Keratinocyte (primary cell): ENCODE results near the gene SHC1. TPM values are rescaled to one million over a fixed set of nuclear protein-coding genes. Genes with fewer than 3 reads are reported as not detected.

Experiments
- DNase-seq: peaks from one replicate; pipeline ENCODE4 v3.0.0-alpha.2; 2011; ENCODE audit warnings: low read depth, missing footprints, low spot score
- FAIRE-seq: peaks from 2 replicates; lab custom pipeline; 2011; peaks lifted over from hg19 to GRCh38; lab: Jason Lieb, UNC
- H2AFZ ChIP-seq: 2 replicates; pipeline ENCODE4 v1.6.0; 2012; ENCODE audit warnings: low read length, control low read depth, inconsistent platforms; ENCODE audit not compliant: control insufficient read depth
- H3K27ac ChIP-seq: 2 replicates; pipeline ENCODE4 v1.5.1; 2011; ENCODE audit warnings: low read length; ENCODE audit not compliant: control insufficient read depth, insufficient read depth
- H3K27me3 ChIP-seq: 3 replicates; pipeline ENCODE4 v1.6.0; 2011; ENCODE audit warnings: low read length; ENCODE audit not compliant: control insufficient read depth, insufficient read depth; ENCODE audit errors: extremely low read depth
- H3K36me3 ChIP-seq, 2 experiments: 2 replicates in 1 of 2; 3 replicates in 1 of 2; pipeline ENCODE4 v1.5.1; 2011; ENCODE audit warnings: low read length in 2 of 2, mild to moderate bottlenecking in 1 of 2; ENCODE audit not compliant: control insufficient read depth in 2 of 2, insufficient read depth in 2 of 2; ENCODE audit errors: extremely low read depth in 1 of 2
- H3K4me1 ChIP-seq: 3 replicates; pipeline ENCODE4 v1.5.1; 2011; ENCODE audit warnings: low read length; ENCODE audit not compliant: control insufficient read depth, insufficient read depth; ENCODE audit errors: extremely low read depth
- H3K4me2 ChIP-seq: 3 replicates; pipeline ENCODE4 v1.6.0; 2011; ENCODE audit warnings: low read depth, low read length; ENCODE audit not compliant: control insufficient read depth, insufficient read depth; ENCODE audit errors: extremely low read depth
- H3K4me3 ChIP-seq, 3 experiments: fragments of 200-600 bp in 1 of 3; sonication (generic) in 1 of 3; 2 replicates in 2 of 3; 3 replicates in 1 of 3; pipeline ENCODE4 v1.5.1; 2011 to 2016; ENCODE audit warnings: low read length in 3 of 3, mild to moderate bottlenecking in 3 of 3, control low read depth in 2 of 3, inconsistent platforms in 1 of 3, low read depth in 1 of 3, mixed read lengths in 1 of 3, mixed run types in 1 of 3, moderate library complexity in 1 of 3; ENCODE audit not compliant: control insufficient read depth in 2 of 3, insufficient read depth in 2 of 3; ENCODE audit errors: extremely low read depth in 1 of 3
- H3K79me2 ChIP-seq: 2 replicates; pipeline ENCODE4 v1.6.0; 2012; ENCODE audit warnings: low read length; ENCODE audit not compliant: control insufficient read depth, insufficient read depth
- H3K9ac ChIP-seq: 3 replicates; pipeline ENCODE4 v1.6.0; 2011; ENCODE audit warnings: low read length; ENCODE audit not compliant: control insufficient read depth, insufficient read depth; ENCODE audit errors: extremely low read depth
- H3K9me1 ChIP-seq: 3 replicates; pipeline ENCODE4 v1.6.0; 2011; ENCODE audit warnings: low read length; ENCODE audit not compliant: control insufficient read depth, insufficient read depth; ENCODE audit errors: extremely low read depth
- H3K9me3 ChIP-seq: 2 replicates; pipeline ENCODE4 v1.5.1; 2012; ENCODE audit warnings: low read depth, low read length; ENCODE audit not compliant: control insufficient read depth
- H4K20me1 ChIP-seq: 3 replicates; pipeline ENCODE4 v1.6.0; 2011; ENCODE audit warnings: low read length; ENCODE audit not compliant: control insufficient read depth, insufficient read depth; ENCODE audit errors: extremely low read depth
- CTCF ChIP-seq, 3 experiments: IDR thresholded peaks in 1 of 3; conservative IDR thresholded peaks in 1 of 3; optimal IDR thresholded peaks in 1 of 3; 2 replicates in 2 of 3; 3 replicates in 1 of 3; pipeline versions ENCODE3 to v1.5.1; 2011; ENCODE audit warnings: low read length in 3 of 3, mild to moderate bottlenecking in 3 of 3, moderate library complexity in 2 of 3, control low read depth in 1 of 3, inconsistent platforms in 1 of 3; ENCODE audit not compliant: insufficient read depth in 2 of 3; ENCODE audit errors: extremely low read depth in 1 of 3
- EZH2 ChIP-seq: IDR thresholded peaks from one replicate; pipeline ENCODE4 v1.6.1; 2012; ENCODE audit warnings: inconsistent platforms, mild to moderate bottlenecking, low read length, moderate library complexity
- dilution Hi-C: fragments of 300-500 bp; cut with MboI; formaldehyde crosslinking; loops from one replicate; pipeline ENCODE4 v1.7.0; 2020; ENCODE audit warnings: low sequenced_read_pairs; ENCODE audit not compliant: extremely low pct_ligation_motif_present
- polyA plus RNA-seq, 5 experiments: library from polyadenylated mRNA; depleted of rRNA in 3 of 5; stranded (reverse) in 3 of 5; stranded (forward) in 1 of 5; unstranded in 1 of 5; fragments of >200 nt; gene quantifications; 1 replicate in 1 of 5; 2 replicates in 3 of 5; 3 replicates in 1 of 5; pipeline versions ENCODE4 v1.2.1 to v1.2.3, GENCODE V29; 2011 to 2012; ENCODE audit warnings: missing spikeins in 2 of 5, low read depth in 1 of 5, low replicate concordance in 1 of 5

SHC1 gene
- polyA plus RNA-seq, 1 donor (not counting 4 experiments of a cell fraction or from before 2014, with no cell fraction given): 245 TPM

GRCh38 chr1:154967331-154967950 lies 3.1 kb downstream of the SHC1 start:
- dilution Hi-C loops: no loop called here
- no peak overlapping the region for H3K4me3 ChIP-seq
- FAIRE-seq (no peak), DNase-seq (no peak)
- no peak overlapping the region for H2AFZ ChIP-seq
- no peak for TF ChIP-seq EZH2
- TF ChIP-seq CTCF (optimal IDR thresholded peaks at IDR 0.05 in 1 of 3, IDR thresholded peaks at IDR 0.05 in 1 of 3, conservative IDR thresholded peaks at IDR 0.05 in 1 of 3; ENCODE audit: extremely low read depth in 1 of 3, insufficient read depth in 2 of 3, low read length in 3 of 3): no peak
- no peak overlapping the region for H3K9ac ChIP-seq
- H3K27me3 ChIP-seq: no peaks in the 10 kb centered on the region
- peaks cover 35 to 55% of the 10 kb centered on the region in 2 experiments for H3K36me3 ChIP-seq
- H3K4me2 ChIP-seq: peak overlapping the region; percentile 8
- no peaks in the 10 kb centered on the region for H3K9me1 ChIP-seq
- H3K9me3 ChIP-seq: no peaks in the 10 kb centered on the region
- H3K79me2 ChIP-seq: peaks cover 53% of the 10 kb centered on the region
- no peak overlapping the region for H3K27ac ChIP-seq
- H3K4me1 ChIP-seq: peaks cover 50% of the 10 kb centered on the region
- H4K20me1 ChIP-seq: no peaks in the 10 kb centered on the region

DNA sequence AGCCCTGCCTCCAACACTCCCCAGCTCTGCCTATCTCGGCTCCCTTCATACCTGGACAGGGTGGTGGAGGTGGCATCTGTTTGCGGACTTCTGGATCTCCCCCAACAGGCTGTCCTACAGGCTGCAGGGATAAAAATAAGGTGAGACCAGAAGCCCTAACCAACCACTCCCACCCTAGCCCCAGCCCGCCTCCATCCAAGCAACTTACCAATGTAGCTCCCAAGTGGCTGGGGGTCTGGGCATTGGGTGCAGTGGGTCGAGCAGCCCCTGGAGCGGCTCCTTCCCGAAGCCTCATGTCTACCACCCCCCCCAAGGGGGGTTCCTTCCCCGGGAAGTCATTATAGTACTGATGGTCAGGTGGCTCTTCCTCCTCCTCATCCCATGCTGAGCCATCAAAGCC lies 4.4 kb downstream of the SHC1 start:
- peaks cover 53% of the 10 kb centered on the region for H3K79me2 ChIP-seq
- no peaks in the 10 kb centered on the region for H3K9me1 ChIP-seq
- FAIRE-seq: no peak
- no peaks in the 10 kb centered on the region for H3K9me3 ChIP-seq
- dilution Hi-C loops: no loop called here
- peaks cover 42% of the 10 kb centered on the region for H3K4me1 ChIP-seq
- no peak overlapping the region for H3K9ac ChIP-seq
- no peak overlapping the region for H3K4me3 ChIP-seq
- no peaks in the 10 kb centered on the region for H4K20me1 ChIP-seq
- no peak for DNase-seq
- peaks cover 35 to 58% of the 10 kb centered on the region in 2 experiments for H3K36me3 ChIP-seq
- no peak overlapping the region for H3K4me2 ChIP-seq
- no peak for TF ChIP-seq CTCF (optimal IDR thresholded peaks at IDR 0.05 in 1 of 3, IDR thresholded peaks at IDR 0.05 in 1 of 3, conservative IDR thresholded peaks at IDR 0.05 in 1 of 3; ENCODE audit: extremely low read depth in 1 of 3, insufficient read depth in 2 of 3, low read length in 3 of 3)
- no peak for TF ChIP-seq EZH2
- H3K27me3 ChIP-seq: no peaks in the 10 kb centered on the region
- H3K27ac ChIP-seq: no peak overlapping the region
- no peak overlapping the region for H2AFZ ChIP-seq
